ENCODE results near the gene PCBP4. TPM values are rescaled to one million over a fixed set of nuclear protein-coding genes. Genes with fewer than 3 reads are reported as not detected.

PCBP4 gene
- total RNA-seq, 1 donor: 29.4 TPM

DNA sequence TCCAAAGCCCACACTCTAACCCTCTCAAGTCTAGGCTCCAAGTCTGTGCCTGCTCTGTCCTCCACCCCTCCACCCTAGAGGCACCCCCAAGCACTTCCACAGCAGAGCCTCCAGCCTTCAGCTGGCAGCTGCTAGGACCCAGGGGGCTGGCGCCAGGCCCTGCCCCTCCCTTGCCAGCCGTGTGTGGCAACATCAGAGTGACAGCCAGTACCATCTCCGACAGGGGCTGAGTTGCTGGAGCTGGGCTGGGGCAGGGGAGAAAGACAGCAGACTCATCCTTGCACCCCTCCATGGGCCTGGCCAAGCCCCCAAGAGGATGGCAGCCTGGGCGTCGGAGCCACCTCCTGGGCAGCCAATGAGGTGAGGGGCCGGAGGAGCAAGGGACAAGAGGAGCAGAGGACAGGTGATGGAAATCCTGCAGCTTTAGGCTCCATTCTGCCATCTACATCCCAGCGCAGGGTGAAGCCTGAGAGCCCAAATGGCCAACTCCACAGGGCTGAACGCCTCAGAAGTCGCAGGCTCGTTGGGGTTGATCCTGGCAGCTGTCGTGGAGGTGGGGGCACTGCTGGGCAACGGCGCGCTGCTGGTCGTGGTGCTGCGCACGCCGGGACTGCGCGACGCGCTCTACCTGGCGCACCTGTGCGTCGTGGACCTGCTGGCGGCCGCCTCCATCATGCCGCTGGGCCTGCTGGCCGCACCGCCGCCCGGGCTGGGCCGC, 11.9 kb downstream of the PCBP4 start, which contains the start of gene GPR62:
Gene GPR62 (plus strand): TSS at position 207 of the 718 bp plus-strand sequence. CDS start 272 bp downstream, at position 479.
- H3K4me3 ChIP-seq (ENCODE audit: low read depth, low read length): no peak within 1 kb of the TSS
- TF ChIP-seq, protein P1, sequence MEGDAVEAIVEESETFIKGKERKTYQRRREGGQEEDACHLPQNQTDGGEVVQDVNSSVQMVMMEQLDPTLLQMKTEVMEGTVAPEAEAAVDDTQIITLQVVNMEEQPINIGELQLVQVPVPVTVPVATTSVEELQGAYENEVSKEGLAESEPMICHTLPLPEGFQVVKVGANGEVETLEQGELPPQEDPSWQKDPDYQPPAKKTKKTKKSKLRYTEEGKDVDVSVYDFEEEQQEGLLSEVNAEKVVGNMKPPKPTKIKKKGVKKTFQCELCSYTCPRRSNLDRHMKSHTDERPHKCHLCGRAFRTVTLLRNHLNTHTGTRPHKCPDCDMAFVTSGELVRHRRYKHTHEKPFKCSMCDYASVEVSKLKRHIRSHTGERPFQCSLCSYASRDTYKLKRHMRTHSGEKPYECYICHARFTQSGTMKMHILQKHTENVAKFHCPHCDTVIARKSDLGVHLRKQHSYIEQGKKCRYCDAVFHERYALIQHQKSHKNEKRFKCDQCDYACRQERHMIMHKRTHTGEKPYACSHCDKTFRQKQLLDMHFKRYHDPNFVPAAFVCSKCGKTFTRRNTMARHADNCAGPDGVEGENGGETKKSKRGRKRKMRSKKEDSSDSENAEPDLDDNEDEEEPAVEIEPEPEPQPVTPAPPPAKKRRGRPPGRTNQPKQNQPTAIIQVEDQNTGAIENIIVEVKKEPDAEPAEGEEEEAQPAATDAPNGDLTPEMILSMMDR (IDR thresholded peaks at IDR 0.05; ENCODE audit: insufficient read depth, low read depth, low read length): no peak
- DNase-seq (ENCODE audit: low read depth): no peak

DNA sequence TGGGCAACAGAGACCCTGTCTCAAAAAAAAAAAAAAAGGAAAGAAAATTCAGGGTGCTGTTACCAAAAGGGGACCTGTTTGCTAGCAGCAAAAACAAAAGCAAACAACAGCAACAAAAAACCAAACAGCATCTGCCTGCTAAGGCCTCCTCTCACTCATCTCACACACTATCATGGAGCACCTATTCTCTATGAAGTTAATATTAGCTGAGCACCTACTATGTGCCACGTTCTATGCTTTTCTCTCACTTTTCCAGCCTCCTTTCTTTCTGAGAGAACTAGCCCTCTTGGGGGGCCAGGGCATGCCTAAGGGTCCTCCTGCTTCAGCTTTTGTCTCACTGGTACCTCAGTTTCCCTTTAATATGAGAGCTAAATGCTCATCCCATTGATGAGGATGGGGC, 12.5 kb downstream of the PCBP4 start:
- no peak for DNase-seq (ENCODE audit: low read depth)
- H3K4me3 ChIP-seq (ENCODE audit: low read depth, low read length): no peak overlapping the region
- TF ChIP-seq, protein P1 (IDR thresholded peaks at IDR 0.05; ENCODE audit: insufficient read depth, low read depth, low read length): no peak

DNA sequence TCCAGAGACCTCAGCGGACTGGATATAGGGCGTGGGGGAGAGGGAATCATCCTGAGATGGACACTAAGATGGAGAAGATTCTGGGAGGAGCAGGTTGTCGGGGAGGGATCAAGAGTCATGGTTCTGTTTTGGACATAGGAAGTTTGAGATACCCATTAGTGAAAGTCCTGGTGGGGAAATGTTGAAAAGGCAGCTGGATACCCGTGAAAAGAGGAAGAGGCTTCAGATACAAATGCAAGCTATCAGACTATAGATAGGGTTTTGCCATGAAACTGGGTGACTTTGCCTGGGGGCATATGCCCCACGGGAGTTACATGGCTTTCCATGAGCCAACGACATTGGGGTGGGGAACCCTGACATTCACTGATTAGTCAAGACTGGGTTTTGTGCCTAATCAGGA, 13.1 kb downstream of the PCBP4 start:
- no peak overlapping the region for H3K4me3 ChIP-seq (ENCODE audit: low read depth, low read length)
- no peak for DNase-seq (ENCODE audit: low read depth)
- TF ChIP-seq, protein P1 (IDR thresholded peaks at IDR 0.05; ENCODE audit: insufficient read depth, low read depth, low read length): no peak

DNA sequence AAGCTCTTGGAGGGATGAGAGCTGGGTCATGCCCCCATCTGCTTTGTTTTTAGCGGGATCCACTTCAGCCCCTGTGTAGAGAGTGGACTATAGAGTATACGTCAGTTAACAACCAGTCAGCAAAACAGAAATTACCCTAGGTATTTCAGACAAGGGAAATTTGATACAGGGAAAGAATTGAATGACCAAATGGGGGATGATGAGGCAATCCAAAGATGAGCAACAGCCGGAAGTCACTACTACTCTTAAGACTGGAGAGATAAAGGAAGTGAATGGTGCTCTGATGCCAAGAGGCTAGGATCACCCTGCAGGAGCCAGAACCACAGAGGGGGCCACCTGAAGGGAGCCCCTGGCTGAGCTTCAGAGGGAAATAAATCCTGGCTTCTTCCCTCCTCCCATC, 13.8 kb downstream of the PCBP4 start:
- TF ChIP-seq, protein P1 (IDR thresholded peaks at IDR 0.05; ENCODE audit: insufficient read depth, low read depth, low read length): no peak
- peak; percentile 59 for DNase-seq (ENCODE audit: low read depth)
- no peak overlapping the region for H3K4me3 ChIP-seq (ENCODE audit: low read depth, low read length)

DNA sequence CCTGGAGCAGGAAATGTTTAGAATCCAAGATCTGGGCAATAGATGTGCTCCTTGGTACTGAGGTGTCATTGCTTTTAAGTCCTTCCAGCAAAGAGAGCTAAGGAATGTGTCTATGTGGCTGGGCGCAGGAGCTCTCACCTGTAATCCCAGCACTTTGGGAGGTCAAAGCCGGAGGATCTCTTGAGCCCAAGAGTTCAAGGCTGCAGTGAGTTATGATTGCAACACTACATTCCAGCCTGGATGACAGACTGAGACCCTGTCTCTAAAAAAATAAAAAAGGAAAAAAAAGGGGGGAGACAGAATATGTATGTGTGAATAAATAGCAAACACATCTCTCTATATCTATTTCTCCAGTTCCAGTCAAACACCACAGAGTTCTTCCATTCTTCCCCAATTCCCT, 16.4 kb downstream of the PCBP4 start:
- DNase-seq (ENCODE audit: low read depth): no peak
- TF ChIP-seq, protein P1 (IDR thresholded peaks at IDR 0.05; ENCODE audit: insufficient read depth, low read depth, low read length): no peak
- no peak overlapping the region for H3K4me3 ChIP-seq (ENCODE audit: low read depth, low read length)

DNA sequence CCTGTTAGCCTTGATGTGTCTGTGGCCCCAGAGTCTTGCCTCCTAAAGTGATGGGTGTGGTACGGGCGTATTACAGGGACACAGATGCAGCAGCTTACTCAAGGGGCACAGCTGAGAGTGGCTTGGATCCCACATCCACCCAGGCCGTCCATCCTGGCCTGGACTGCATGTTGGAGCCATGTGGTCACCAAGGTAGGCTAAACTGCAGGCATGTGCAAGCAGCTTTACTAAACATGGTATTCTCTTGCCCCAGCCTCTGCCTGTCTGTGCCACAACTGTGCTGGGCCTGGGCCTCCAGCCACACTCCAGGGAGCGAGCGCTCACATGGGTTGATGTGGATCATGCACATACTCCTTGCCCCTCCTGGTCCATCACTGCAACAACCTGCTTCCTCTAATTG, 18.1 kb downstream of the PCBP4 start:
- TF ChIP-seq, protein P1 (IDR thresholded peaks at IDR 0.05; ENCODE audit: insufficient read depth, low read depth, low read length): no peak
- H3K4me3 ChIP-seq (ENCODE audit: low read depth, low read length): no peak overlapping the region
- DNase-seq (ENCODE audit: low read depth): no peak
